NCI-H1092 treated with DMSO at 0.1 percent for 48 hours (cell line): ENCODE results near the gene PDE6G.

Experiments
- DNase-seq: peaks from one replicate; lab custom pipeline; 2025; lab: John Stamatoyannopoulos, UW

The PDE6G gene

DNA sequence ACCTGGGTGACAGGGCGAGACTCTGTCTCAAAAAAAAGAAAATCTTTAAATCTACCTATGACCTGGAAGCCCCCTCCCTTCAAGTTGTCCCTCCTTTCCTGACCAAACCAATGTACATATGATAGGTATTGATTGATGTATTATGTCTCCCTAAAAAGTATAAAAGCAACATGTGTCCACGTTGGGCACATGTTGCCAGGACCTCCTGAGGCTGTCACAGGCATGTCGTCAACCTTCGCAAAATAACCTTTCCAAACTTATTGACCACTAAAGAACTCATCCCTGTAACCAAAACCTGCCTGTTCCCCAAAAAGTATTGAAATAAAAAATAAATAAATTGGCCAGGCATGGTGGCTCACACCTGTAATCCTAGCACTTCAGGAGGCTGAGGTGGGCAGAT lies 5.7 kb upstream of the PDE6G start:
- DNase-seq, result no peak

GRCh38 chr17:81660441-81660840 lies 4.1 kb upstream of the PDE6G start:
- DNase-seq, result no peak

DNA sequence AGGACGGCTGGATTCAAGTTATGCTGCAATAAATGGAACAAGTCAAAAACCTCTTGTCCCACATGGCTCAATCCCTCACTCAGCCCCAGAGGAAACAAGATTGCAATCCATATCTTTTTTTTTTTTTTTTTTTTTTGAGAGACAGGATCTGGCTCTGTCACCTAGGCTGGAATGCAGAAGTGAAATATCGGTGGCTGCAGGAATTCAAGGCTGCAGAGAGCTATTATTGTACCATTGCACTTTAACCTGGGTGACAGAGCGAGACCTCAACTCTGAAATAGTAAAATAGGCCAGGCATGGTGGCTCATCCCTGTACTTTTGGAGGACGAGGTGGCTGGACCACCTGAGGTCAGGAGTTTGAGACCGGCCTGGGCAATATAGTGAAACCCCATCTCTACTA lies 2.7 kb upstream of the PDE6G start:
- no peak for DNase-seq

DNA sequence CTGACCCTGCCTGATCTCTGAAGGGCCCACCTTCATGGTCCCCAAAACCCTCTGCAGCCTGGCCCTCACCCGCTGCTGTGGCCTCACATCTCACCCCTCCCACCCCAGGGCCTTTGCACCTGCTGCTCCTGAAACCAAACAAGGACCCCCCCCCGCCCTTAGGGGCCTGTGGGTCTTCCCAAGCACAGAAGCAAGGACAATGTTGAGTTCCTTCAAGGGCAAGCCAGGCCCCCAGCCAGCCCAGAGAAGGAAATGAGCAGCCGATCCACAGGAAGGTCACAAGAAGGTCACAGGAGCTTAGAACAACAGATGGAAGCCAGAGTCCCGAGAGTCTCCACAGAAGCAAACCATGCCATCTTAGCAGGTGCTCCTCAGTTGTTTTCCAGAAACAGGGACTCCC lies 493 bp upstream of the PDE6G start:
- DNase-seq, result no peak

DNA sequence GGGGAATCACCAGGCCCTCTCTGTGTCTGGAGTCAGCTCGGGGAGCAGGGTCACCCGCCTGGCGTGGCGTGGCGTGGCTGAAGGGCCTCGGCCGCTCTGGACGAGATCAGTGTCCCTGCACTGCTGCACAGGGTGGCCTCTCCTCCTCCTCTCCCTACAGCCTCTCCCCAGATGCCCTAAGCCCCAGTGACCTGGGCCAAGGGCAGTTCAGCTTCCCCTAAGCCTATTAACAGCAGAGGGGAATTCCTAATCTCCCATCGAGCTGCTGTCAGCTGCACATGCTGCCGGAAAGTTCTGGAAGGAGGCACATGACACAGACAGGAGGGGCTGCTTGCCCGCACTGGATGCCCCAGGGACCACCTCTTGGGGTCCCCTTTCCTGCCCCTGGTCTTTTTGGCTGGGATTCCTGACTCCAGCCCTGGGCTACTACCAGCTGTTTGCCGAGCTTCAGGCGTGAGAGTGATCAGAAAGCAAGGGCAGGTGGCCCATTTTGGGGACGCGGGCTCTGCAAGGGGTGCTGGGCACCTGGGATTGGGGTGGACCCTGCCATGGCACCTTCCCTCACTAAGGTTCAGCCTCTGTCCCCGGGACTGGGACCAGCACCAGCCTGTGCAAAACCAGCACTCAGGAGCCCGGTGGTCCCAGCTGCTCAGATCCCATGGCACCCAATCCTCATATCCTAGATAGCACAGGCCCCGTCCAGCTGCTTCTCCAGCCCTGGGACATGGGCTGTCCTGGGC lies 794 bp downstream of the PDE6G start:
- DNase-seq, result no peak

DNA sequence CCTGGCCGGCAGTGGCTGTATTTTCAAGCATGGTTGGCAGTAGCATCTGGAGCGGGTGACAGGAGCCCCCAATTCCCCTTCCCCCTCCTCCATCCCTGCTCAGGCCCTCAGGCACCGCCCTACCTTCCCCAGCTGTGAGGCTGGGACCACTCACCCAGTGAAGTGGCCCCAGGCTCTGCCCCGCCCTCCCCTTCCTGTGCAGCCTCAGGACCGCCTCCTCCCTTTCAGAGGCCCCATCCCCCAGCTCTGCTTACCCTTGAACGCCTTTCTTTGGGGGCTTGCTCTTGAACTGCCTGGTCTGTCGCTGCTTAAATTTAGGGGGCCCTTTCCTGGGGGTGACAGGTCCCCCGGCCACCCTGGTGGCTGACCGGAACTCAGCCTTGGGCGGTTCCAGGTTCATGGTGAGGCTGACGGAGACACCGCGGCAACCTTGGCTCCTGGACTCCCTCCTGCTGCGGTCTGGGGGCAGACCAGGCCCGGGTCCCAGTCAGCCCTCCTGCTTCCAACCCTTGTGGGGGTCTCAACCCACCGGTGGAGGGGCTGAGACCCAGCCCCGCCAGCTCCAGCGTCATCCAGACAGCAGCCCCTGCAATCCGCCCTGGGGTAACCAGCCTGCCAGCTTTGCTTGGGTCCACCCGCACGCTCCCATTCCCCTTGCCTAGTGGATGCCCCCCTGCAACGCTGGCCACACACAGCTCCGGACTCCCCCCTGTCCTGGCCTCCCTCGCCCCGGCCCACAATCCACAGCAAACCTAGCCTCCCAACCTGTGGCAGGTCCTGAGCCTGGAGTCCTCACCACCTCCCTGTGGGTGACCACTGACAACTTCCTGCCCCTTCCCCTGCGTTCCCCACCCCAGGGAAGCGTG lies 3.2 kb downstream of the PDE6G start:
- no peak for DNase-seq

DNA sequence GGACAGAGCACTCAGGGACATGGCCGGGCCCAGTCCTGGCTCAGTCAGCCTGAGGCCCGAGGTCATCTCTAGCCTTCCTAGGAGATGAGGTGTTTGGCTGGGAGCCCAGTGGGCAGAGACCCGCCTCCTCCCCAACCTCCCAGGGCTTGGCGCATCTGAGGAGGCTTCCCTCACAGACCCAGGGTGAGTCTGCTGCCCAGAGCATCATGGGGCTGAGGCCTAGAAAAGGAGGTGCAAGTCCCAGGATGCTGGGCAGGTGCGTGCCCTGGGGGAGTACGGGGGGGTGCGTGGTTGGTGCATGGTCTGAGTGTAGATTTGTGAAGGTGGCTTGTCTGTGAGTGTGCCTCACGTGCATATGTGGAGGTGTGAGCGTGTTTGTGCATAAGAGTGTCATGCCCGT lies 4.7 kb downstream of the PDE6G start:
- DNase-seq, result no peak

DNA sequence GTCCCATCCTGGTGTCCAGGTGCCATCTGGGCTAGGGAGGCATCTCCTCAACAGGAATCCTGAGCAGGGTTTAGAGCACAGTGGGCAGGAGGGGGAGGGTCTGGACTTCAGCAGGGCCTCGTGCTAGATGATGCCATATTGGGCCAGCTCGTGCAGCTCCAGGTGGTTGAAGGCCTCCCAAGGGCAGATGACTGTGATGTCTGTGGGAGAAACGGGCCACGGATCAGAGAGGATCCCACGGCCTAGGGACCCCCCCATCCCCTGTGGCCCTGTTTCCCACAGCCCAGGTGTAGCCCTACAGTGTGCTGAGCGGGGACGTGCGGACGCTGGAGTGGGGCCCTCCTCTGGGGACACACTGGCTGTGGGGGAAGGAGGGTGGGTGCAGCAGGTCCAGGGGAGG lies 5.4 kb downstream of the PDE6G start:
- no peak for DNase-seq

DNA sequence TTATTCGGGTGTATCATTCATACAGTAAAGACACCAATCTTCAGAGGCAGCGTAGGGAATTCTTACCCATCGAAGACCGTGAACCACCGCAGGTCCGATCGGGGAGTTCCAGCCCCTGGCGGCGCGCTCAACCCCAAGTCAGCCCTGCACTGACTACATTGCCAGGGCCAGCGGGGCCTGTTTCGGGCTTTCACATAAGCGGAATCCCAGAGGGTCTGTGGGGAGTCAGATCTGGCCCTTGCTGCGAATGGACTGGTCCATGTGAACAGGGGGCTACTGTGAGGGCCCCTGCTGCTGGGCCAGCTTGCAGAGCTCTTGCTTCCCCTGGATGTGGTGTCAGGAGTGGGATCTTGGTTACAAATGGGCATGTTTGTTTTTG lies 7.6 kb downstream of the PDE6G start:
- DNase-seq, result no peak

GRCh38 chr17:81648013-81648706 lies 8.2 kb downstream of the PDE6G start:
- no peak for DNase-seq

DNA sequence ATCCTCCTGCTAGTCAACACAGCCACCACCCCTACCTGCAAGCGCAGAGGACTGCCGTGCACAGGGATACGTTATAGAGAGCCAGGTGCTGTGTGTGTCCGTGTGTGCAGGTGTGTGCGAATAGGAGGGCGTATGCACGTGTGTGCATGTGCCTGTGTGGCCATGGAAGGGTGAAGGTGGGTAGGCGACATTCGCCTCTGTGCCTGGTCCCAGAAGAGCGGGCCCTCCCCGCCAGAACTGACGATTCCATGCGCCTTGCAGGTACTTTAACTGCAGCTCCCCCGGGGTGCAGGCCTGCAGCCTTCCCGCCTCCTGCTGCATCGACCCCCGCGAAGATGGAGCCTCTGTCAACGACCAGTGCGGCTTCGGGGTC lies 8.7 kb downstream of the PDE6G start:
- no peak for DNase-seq

DNA sequence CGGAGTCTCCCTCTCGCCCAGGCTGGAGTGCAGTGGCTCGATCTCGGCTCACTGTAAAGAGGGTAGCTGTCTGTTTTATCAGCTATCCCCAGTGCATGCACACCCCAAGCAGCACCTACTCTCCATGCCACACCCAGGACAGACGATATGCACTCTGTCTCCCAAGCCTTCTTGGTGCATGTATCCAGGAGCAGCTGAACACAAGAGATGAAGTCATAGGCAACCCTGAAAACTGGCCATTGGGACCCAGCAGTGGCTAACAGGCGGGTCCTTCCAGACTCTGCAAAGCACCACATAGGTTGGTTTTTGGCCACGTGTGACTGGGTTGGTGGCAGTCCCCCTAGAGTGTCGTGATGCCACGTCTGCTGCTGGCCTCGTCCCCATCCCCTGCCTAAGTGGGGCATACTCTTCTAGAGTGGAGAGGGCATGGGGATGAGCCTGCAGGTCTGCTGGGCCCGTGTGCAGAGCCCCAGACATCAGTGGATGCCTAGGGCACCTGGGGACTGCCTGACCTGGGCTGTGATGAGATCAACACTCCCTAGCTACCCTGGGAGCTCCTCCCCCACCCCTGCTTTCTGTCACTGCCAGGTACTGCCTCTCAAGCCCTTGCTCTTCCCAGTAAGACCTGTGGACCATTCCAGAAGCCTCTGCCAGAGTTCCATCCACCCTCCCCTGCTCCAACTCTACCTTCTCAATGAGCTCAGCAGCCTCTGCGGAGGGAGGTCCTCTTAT lies 9.3 kb downstream of the PDE6G start:
- no peak for DNase-seq

DNA sequence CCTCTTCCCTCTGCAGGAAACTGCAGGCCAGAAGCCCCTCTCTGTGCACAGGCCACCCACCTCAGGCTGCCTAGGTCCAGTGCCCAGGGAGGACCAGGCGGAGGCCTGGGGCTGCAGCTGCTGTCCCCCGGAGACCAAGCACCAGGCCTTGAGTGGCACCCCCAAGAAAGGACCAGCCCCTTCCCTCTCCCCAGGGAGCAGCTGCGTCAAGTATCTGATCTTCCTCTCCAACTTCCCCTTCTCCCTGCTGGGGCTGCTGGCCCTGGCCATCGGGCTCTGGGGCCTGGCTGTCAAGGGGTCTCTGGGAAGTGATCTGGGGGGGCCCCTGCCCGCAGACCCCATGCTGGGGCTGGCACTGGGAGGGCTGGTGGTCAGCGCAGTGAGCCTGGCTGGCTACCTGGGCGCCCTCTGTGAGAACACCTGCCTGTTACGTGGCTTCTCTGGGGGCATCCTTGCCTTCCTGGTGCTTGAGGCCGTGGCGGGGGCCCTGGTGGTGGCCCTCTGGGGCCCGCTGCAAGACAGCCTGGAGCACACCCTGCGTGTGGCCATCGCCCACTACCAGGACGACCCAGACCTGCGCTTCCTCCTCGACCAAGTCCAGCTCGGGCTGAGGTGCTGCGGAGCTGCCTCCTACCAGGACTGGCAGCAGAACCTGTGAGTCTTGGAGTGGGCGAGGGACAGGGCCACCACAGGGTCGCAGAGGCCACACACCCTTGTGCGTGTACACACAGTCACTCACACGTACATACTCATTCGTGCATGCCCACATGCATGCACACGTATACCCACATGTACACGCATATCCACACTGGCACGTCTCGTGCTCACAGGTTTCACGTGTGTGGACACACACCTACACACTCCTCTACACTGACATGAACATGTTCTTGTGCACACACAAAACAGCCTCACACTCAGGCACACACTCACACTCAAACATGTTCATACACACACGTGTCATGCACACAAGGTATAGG lies 11.1 kb downstream of the PDE6G start:
- DNase-seq, result no peak

DNA sequence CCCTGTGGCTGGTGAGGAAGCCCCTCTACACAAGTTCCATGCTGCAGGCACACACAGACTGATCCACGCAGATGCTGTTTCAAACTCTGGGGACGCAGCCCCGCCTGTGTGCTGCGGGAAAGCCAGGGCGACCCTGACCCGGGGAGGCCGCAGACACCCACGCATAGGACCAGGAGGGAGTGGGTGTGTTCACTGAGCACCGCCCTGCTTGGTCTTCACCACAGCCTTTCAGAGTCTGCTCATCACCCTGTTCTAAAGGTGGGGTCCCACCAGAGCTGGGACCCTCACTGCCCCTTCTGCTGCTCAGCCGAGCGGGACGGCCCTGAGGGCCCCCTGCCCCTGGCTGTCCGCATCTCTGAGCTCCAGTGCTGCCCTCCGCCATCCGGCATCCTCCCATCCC lies 11.8 kb downstream of the PDE6G start:
- no peak for DNase-seq

- DNase-seq, result no peak
These were observed 14.4 kb downstream of the PDE6G start for GRCh38 chr17:81641825-81642489.

- no peak for DNase-seq
These were observed 16.3 kb downstream of the PDE6G start for GRCh38 chr17:81640011-81640410.

GRCh38 chr17:81638683-81639082 lies 17.7 kb downstream of the PDE6G start:
- DNase-seq, result no peak

- DNase-seq, result peak; percentile 68
These were observed 19.6 kb downstream of the PDE6G start, which contains the start of the genes NPLOC4 and TSPAN10 for GRCh38 chr17:81636505-81637288. TSS of gene NPLOC4 (minus strand) at chr17:81637112. CDS start at chr17:81636930, 182 bp downstream. TSS of gene TSPAN10 (plus strand) at chr17:81637196. CDS start at chr17:81642413, 5,217 bp downstream.

DNA sequence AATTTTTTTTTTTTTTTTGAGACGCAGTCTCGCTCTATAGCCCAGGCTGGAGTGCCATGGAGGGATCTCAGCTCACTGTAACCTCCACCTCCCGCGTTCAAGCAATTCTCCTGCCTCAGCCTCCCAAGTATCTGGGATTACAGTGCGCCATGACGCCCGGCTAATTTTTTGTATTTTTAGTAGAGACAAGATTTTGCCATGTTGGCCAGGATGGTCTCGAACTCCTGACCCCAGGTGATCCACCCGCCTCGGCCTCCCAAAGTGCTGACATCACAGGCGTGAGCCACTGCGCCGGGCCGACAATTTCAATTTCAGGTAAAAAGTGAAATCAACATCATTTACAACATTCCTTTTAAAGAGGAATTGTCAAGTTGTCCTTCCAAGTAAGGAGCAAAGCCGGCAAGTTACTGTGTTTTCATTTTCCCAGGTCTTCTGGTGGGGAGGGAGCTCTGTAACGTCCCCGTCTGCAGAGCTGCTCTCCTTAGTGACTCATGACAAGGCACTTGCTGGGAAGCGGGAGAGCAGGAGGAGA lies 20.3 kb downstream of the PDE6G start:
- no peak for DNase-seq
